HepG2 (cell line): ENCODE measurements around the gene TGFB2. TPM values are rescaled to one million over a fixed set of nuclear protein-coding genes. Genes with fewer than 3 reads are reported as not detected.

ENCODE experiments used
- ATAC-seq: fragments of 200-7000 bp; cut with Tn5 transposase; 3 replicates; pipeline ENCODE4 v1.9.1; 2020; ENCODE audit warnings: mild to moderate bottlenecking, moderate library complexity
- BruUV-seq: library from RNA; stranded (reverse); fragments of 400-500 nt; replicated peaks from 2 replicates; lab custom pipeline; 2021; lab: Mats Ljungman, UMichigan
- CTCF ChIA-PET: fragments of 300-600 bp; formaldehyde crosslinking; extraction: SDS; loops from one replicate; lab custom pipeline; 2021; ENCODE audit warnings: low total read pairs, inconsistent platforms, low intra/inter-chr PET ratio; lab: Yijun Ruan, JAX
- POLR2A ChIA-PET: fragments of 350-600 bp; sonication (Branson Sonifier 250); formaldehyde crosslinking; loops from one replicate; lab custom pipeline; 2020; ENCODE audit warnings: antibody characterized with exemption, inconsistent platforms; lab: Yijun Ruan, JAX
- DNase-seq: peaks from one replicate; pipeline ENCODE4 v3.0.0-alpha.2; 2015; ENCODE audit warnings: low spot score
- FAIRE-seq: peaks from 3 replicates; lab custom pipeline; 2011; peaks lifted over from hg19 to GRCh38; lab: Jason Lieb, UNC
- H2AFZ ChIP-seq: one replicate; pipeline ENCODE4 v1.6.1; 2011; ENCODE audit warnings: low read length, inconsistent platforms
- H3K27ac ChIP-seq: fragments of 300-600 bp; 3 replicates; pipeline ENCODE4 v1.8.0; 2011; ENCODE audit warnings: mixed run types, mild to moderate bottlenecking, mixed read lengths, low read length, inconsistent platforms; ENCODE audit not compliant: insufficient read depth; ENCODE audit errors: extremely low read length
- H3K27me3 ChIP-seq, 2 experiments: fragments of 200-600 bp in 1 of 2; 2 replicates in 1 of 2; 3 replicates in 1 of 2; pipeline versions ENCODE4 v1.6.0 to v1.8.0; 2011; ENCODE audit warnings: low read length in 2 of 2, mild to moderate bottlenecking in 2 of 2, moderate library complexity in 2 of 2, inconsistent platforms in 1 of 2; ENCODE audit not compliant: insufficient read depth in 2 of 2, control insufficient read depth in 1 of 2
- H3K36me3 ChIP-seq, 2 experiments: fragments of 200-600 bp in 1 of 2; replicated peaks in 1 of 2; 2 replicates in 1 of 2; 3 replicates in 1 of 2; pipeline versions ENCODE4 v1.5.1 to v1.8.0; 2011; ENCODE audit warnings: low read length in 2 of 2, inconsistent platforms in 1 of 2; ENCODE audit not compliant: insufficient read depth in 2 of 2, control insufficient read depth in 1 of 2
- H3K4me1 ChIP-seq: 2 replicates; pipeline ENCODE4 v1.5.1; 2012; ENCODE audit warnings: low read length, inconsistent platforms; ENCODE audit not compliant: insufficient read depth
- H3K4me2 ChIP-seq: 2 replicates; pipeline ENCODE4 v1.6.0; 2011; ENCODE audit warnings: low read depth, low read length, inconsistent platforms
- H3K4me3 ChIP-seq, 3 experiments: fragments of 200-600 bp in 1 of 3; sonication (generic), shearing (Covaris generic) in 1 of 3; replicated peaks in 1 of 3; 2 replicates each; pipeline ENCODE4 v1.5.1; 2011 to 2016; ENCODE audit warnings: low read length in 3 of 3, inconsistent platforms in 2 of 3, low read depth in 2 of 3, mild to moderate bottlenecking in 2 of 3, control low read depth in 1 of 3, mixed read lengths in 1 of 3; ENCODE audit not compliant: insufficient read depth in 1 of 3
- H3K79me2 ChIP-seq: one replicate; pipeline ENCODE4 v1.6.1; 2011; ENCODE audit warnings: low read length, inconsistent platforms; ENCODE audit not compliant: insufficient read depth
- H3K9ac ChIP-seq: 2 replicates; pipeline ENCODE4 v1.6.0; 2011; ENCODE audit warnings: mild to moderate bottlenecking, low read depth, low read length, inconsistent platforms; ENCODE audit not compliant: insufficient read depth
- H3K9me3 ChIP-seq: 2 replicates; pipeline ENCODE4 v1.5.1; 2012; ENCODE audit warnings: mild to moderate bottlenecking, low read length
- H4K20me1 ChIP-seq: 2 replicates; pipeline ENCODE4 v1.6.0; 2011; ENCODE audit warnings: inconsistent platforms, mild to moderate bottlenecking, low read length, moderate library complexity; ENCODE audit not compliant: insufficient read depth
- ARNTL ChIP-seq: sonication (generic); formaldehyde crosslinking; IDR thresholded peaks from 2 replicates; pipeline ENCODE4 v1.4.0; 2020; ENCODE audit warnings: mild to moderate bottlenecking, missing genetic modification reagents
- CERS6 ChIP-seq: sonication (generic); formaldehyde crosslinking; IDR thresholded peaks from 2 replicates; pipeline ENCODE4 v1.5.0; 2020; ENCODE audit warnings: missing genetic modification reagents
- DRAP1 ChIP-seq: IDR thresholded peaks from 2 replicates; pipeline ENCODE4 v1.6.1; 2016; ENCODE audit warnings: missing genetic modification reagents, missing compliant biosample characterization
- FLYWCH1 ChIP-seq: sonication (generic); formaldehyde crosslinking; IDR thresholded peaks from 2 replicates; pipeline ENCODE4 v1.8.1; 2023; ENCODE audit warnings: mild to moderate bottlenecking, missing genetic modification reagents
- NCOR1 ChIP-seq: fragments of 200-600 bp; sonication (generic); IDR thresholded peaks from 2 replicates; pipeline ENCODE4 v1.7.0; 2017; ENCODE audit warnings: antibody characterized with exemption, low read length, borderline replicate concordance
- NFATC3 ChIP-seq: sonication (generic); formaldehyde crosslinking; IDR thresholded peaks from 2 replicates; pipeline ENCODE4 v1.5.1; 2020; ENCODE audit warnings: mild to moderate bottlenecking, missing genetic modification reagents
- NFIC ChIP-seq: IDR thresholded peaks from 2 replicates; pipeline ENCODE4 v1.6.1; 2012; ENCODE audit warnings: mild to moderate bottlenecking, low read length, inconsistent platforms
- RBAK ChIP-seq: sonication (generic); formaldehyde crosslinking; IDR thresholded peaks from 2 replicates; pipeline ENCODE4 v1.5.1; 2020; ENCODE audit warnings: mild to moderate bottlenecking, missing genetic modification reagents
- SKI ChIP-seq: fragments of 450-650 bp; IDR thresholded peaks from one replicate; pipeline ENCODE4 v1.6.1; 2018; ENCODE audit warnings: mild to moderate bottlenecking; ENCODE audit not compliant: partially characterized antibody
- ZBTB2 ChIP-seq: sonication (generic); formaldehyde crosslinking; IDR thresholded peaks from 2 replicates; pipeline ENCODE4 v1.8.0; 2022; ENCODE audit warnings: low read depth, missing genetic modification reagents
- ZFP36L2 ChIP-seq: sonication (generic); formaldehyde crosslinking; IDR thresholded peaks from 2 replicates; pipeline ENCODE4 v1.4.0; 2020; ENCODE audit warnings: missing genetic modification reagents
- ZMYM4 ChIP-seq: sonication (generic); formaldehyde crosslinking; IDR thresholded peaks from 2 replicates; pipeline ENCODE4 v1.8.1; 2023; ENCODE audit warnings: mild to moderate bottlenecking, missing genetic modification reagents
- ZNF446 ChIP-seq: sonication (generic); formaldehyde crosslinking; IDR thresholded peaks from 2 replicates; pipeline ENCODE4 v1.5.0; 2020; ENCODE audit warnings: mild to moderate bottlenecking, missing genetic modification reagents
- ZNF746 ChIP-seq: sonication (generic); formaldehyde crosslinking; IDR thresholded peaks from 2 replicates; pipeline ENCODE4 v1.8.0; 2022; ENCODE audit warnings: mild to moderate bottlenecking, missing genetic modification reagents
- ZNF800 ChIP-seq: sonication (generic); formaldehyde crosslinking; IDR thresholded peaks from 2 replicates; pipeline ENCODE4 v1.4.0; 2020; ENCODE audit warnings: missing genetic modification reagents
- WGBS: methylation state at CpG from one replicate; pipeline ENCODE4 v1.1.6; 2017; ENCODE audit warnings: low lambda C conversion rate; 5-methylcytosine and 5-hydroxymethylcytosine counted together
- in situ Hi-C: cut with HindIII; loops from 2 replicates; pipeline ENCODE4 v1.10.0; 2017; ENCODE audit warnings: low pct_unique_long_range_greater_than_20kb; ENCODE audit not compliant: extremely low pct_ligation_motif_present
- intact Hi-C: fragments of 100-400 bp; cut with micrococcal nuclease; formaldehyde crosslinking; loops from one replicate; pipeline ENCODE4 v1.10.0; 2022; ENCODE audit not compliant: unreplicated experiment
- polyA plus RNA-seq, 8 experiments: library from polyadenylated mRNA; depleted of rRNA in 3 of 8; stranded (reverse) in 7 of 8; unstranded in 1 of 8; fragments of >200 nt; fragmentation: Illumina TruSeq in 4 of 8; extraction: Trizol in 4 of 8; gene quantifications; 2 replicates each; pipeline versions ENCODE4 v1.2.1 to v1.2.3, GENCODE V29; 2011 to 2016; ENCODE audit warnings: low read depth in 4 of 8, missing spikeins in 1 of 8, mixed read lengths in 1 of 8; ENCODE audit not compliant: insufficient read depth in 1 of 8
- total RNA-seq, 5 experiments: library from RNA; depleted of rRNA; stranded (reverse); fragments of >200 nt; fragmentation: Illumina TruSeq; extraction: Trizol; gene quantifications; 2 replicates each; pipeline ENCODE4 v1.2.3, GENCODE V29; 2016; ENCODE audit warnings: low read depth in 1 of 5

Gene TGFB2
- total and polyA plus RNA-seq, 2 of the 13 experiments (the other 11 are each of a cell fraction or from before 2014, with no cell fraction given) = 0.07 TPM; not detected in 1

- ATAC-seq = no peak
- 0% methylated on average over 1 of the region's 1 CpG for WGBS
- H3K4me3 ChIP-seq = no peak overlapping the region
- no peak overlapping the region for H3K9ac ChIP-seq
- H3K4me1 ChIP-seq = peaks cover 9% of the 10 kb centered on the region; the same call in 1 of the 2 replicates
- no peak for FAIRE-seq
- intact Hi-C loops (no loop called here), in situ Hi-C loops (no loop called here)
- POLR2A ChIA-PET = no interaction called here
- CTCF ChIA-PET = no interaction called here
- H4K20me1 ChIP-seq = no peaks in the 10 kb centered on the region
- H3K27ac ChIP-seq = no peak overlapping the region
- TF ChIP-seq ZMYM4 (CRISPR knock-in tag) (no peak), NFATC3 (CRISPR knock-in tag) (no peak), CERS6 (CRISPR knock-in tag) (no peak), ZFP36L2 (CRISPR knock-in tag) (no peak), ZNF446 (CRISPR knock-in tag) (no peak), RBAK (no peak), SKI (no peak), NCOR1 (no peak)
- peaks cover 1 to 14% of the 10 kb centered on the region in 2 experiments; a peak in 2 of 5 replicates for H3K27me3 ChIP-seq
- no peaks in the 10 kb centered on the region for H3K9me3 ChIP-seq
- DNase-seq = no peak
- H3K4me2 ChIP-seq = no peak overlapping the region
- H3K36me3 ChIP-seq = no peaks in the 10 kb centered on the region
- no peak overlapping the region for H2AFZ ChIP-seq
- no TSS peak for BruUV-seq
- no peaks in the 10 kb centered on the region for H3K79me2 ChIP-seq
Observed at GRCh38 chr1:218411101-218411500, 66.0 kb downstream of the TGFB2 start.

GRCh38 chr1:218412171-218412570, 67.0 kb downstream of the TGFB2 start:
- FAIRE-seq (no peak), ATAC-seq (no peak)
- in situ Hi-C loops = no loop called here
- no peak for TF ChIP-seq ARNTL
- no peak for TF ChIP-seq NFIC
- no peak for TF ChIP-seq FLYWCH1 (CRISPR knock-in tag)
- TF ChIP-seq ZNF746 (CRISPR knock-in tag) = no peak
- no peak for TF ChIP-seq ZBTB2 (CRISPR knock-in tag)
- no peak for TF ChIP-seq ZNF800
- no peak for TF ChIP-seq DRAP1 (CRISPR knock-in tag)

More at GRCh38 chr1:218412171-218412570, 67.0 kb downstream of the TGFB2 start:
- ChIA-PET CTCF (no interaction called here), POLR2A (no interaction called here)
- Histone ChIP-seq H3K9me3 (no peaks in the 10 kb centered on the region), H2AFZ (no peak overlapping the region), H3K79me2 (no peaks in the 10 kb centered on the region), H3K27me3 (peaks cover 1 to 11% of the 10 kb centered on the region in 2 experiments; a peak in 2 of 5 replicates), H3K4me1 (peaks cover 9% of the 10 kb centered on the region; the same call in 1 of the 2 replicates), H3K9ac (no peak overlapping the region), H3K36me3 (no peaks in the 10 kb centered on the region), H3K4me2 (no peak overlapping the region), H3K4me3 (no peak overlapping the region), H3K27ac (no peak overlapping the region), H4K20me1 (no peaks in the 10 kb centered on the region)
- BruUV-seq = no TSS peak
- intact Hi-C loops = no loop called here
- 59% methylated on average over 7 of the region's 7 CpGs for WGBS
- no peak for DNase-seq
